GM19372 (cell line): ENCODE measurements around the gene CDCA4.

Source experiments
- ATAC-seq: cut with Tn5 transposase; IDR thresholded peaks from one replicate; pipeline ENCODE4 v1.9.1; 2021; ENCODE audit warnings: mild to moderate bottlenecking, low read depth, moderate library complexity; ENCODE audit not compliant: unreplicated experiment

CDCA4 gene

DNA sequence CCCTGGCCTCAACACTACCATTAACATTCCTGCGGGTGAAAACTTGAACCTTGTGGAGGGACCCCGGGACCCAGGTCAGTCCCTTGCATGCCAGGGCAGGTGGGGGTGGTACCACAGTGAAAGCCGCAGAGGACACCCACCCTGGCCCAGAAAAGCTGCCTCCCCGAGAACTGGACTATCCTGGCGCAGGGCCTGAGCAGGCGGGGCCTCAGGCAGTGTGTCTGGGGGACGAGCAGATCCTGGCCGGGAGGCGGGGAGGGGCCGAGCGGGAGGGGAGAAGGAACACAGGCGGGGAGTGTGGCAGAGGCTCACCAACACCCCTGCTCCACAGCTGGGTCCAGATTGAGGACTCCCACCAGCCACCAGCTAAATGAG lies 52.7 kb downstream of the CDCA4 start:
- ATAC-seq = no peak

- no peak for ATAC-seq
Observed at GRCh38 chr14:104967386-104968152, 53.3 kb downstream of the CDCA4 start.

DNA sequence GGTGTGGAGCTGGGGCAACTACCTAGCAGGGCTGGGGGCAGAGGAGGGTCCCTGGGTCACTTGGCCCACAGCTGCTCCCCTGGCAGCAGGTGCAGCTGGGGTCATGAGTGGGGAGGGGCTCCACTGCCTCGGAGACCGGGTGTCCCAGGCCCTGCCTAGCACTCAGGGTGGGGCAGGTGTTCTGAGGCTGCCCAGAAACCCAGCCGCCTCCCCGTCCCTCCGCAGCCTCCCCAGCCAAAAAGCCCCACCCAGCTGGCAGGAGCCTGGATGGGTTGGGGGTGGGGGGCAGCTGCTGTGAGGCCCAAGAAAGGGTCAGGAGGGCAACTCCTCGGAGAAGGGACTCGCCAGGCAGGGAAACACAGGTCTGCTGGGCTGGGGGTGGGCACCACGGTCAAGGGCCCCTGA lies 53.9 kb downstream of the CDCA4 start:
- no peak for ATAC-seq

GRCh38 chr14:104966261-104966865 lies 54.5 kb downstream of the CDCA4 start:
- ATAC-seq = no peak

DNA sequence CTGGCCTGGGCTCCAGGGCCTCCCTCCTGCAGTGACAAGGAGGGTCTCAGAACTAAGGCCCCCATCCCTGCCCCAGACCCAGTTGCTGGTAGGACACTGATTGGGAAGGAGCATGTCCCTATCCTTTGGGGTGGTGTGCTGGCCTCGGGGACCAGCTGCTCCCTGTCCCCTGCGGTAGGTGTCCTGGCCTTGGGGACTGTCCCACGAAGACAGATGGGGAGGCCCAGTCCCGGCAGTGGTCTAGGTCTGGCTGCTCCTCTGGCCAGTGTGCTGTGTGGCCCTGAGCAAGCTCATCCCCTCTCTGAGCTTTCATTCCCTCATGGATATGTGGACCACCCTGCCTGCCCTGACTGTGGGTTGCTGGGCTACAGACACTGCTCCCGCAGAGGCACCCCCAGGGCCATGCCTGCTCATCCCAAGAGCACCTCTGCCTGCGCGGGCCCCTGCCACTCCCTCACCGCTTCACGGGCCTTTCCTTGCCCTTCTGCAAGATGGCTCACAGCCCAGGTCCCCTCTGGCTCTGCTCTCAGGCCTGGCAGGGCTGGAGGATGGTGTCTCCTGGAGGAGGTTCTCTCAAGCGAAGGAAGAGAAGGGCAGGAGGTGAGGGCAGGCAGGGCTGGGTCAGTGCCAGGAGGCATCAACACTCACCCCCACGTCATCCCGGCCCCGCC lies 55.2 kb downstream of the CDCA4 start:
- ATAC-seq = no peak

- no peak for ATAC-seq
Observed at GRCh38 chr14:104964546-104964945, 56.3 kb downstream of the CDCA4 start.
